ENCODE results near the gene ADAMTS4. TPM values are rescaled to one million over a fixed set of nuclear protein-coding genes. Genes with fewer than 3 reads are reported as not detected.
A peak's percentile ranks its signal among the peaks of the same experiment; 100 is the strongest.

ADAMTS4 gene
- total and polyA plus RNA-seq, 9 of the 15 experiments (the other 6 are each of a cell fraction or from before 2014, with no cell fraction given), result 0.07 to 3.7 (median 0.41) TPM

DNA sequence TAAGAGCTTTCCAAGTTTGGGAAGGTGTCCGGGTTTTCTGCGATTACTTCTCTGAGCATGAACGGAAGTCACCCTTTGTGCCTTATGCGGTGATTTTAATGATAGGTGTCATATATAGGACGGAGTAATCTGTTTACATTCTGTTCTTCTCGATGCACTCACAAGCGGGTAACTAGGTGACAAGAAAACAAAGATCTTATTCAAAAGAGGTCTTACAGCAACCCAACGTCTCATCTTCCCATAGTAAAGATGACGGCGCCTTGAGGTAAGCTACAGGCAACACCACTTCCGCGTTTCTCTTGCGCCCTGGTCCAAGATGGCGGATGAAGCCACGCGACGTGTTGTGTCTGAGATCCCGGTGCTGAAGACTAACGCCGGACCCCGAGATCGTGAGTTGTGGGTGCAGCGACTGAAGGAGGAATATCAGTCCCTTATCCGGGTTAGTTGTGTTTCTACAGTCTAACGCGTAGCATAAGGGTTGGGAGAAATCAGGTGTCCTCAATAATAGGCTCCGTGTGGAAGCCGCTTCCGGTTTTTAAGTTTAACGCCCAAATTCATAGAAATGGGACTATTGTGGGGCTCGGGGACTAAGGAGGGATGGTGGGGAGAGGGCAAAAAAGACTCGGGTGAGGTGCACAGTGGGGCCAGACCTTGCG lies 45.0 kb downstream of the ADAMTS4 start, which contains the start of gene UFC1 (continued):
- TF ChIP-seq MXI1 (IDR thresholded peaks at IDR 0.05; ENCODE audit: low read depth, low read length) (no peak), ZNF511 (CRISPR knock-in tag; IDR thresholded peaks at IDR 0.05) (no peak), ZNF740 (CRISPR knock-in tag; IDR thresholded peaks at IDR 0.05) (no peak), ZNF740 (tag; IDR thresholded peaks at IDR 0.05) (no peak; a peak in 1 of 4 replicates), MAFG (tag; conservative IDR thresholded peaks at IDR 0.05) (no peak), E2F6 (IDR thresholded peaks at IDR 0.05; ENCODE audit: borderline replicate concordance in 1 of 2, extremely low read depth in 1 of 2, insufficient read depth in 1 of 2, insufficient read length in 1 of 2, low read depth in 1 of 2, low read length in 1 of 2, poor library complexity in 1 of 2, severe bottlenecking in 1 of 2) (no peak), PHF20 (IDR thresholded peaks at IDR 0.05; ENCODE audit: partially characterized antibody) (peak; percentile 94), PHF21A (IDR thresholded peaks at IDR 0.05; ENCODE audit: borderline replicate concordance, low read depth) (no peak), ZNF239 (CRISPR knock-in tag; IDR thresholded peaks at IDR 0.05) (no peak; the same call in none of the 2 replicates), ZNF444 (CRISPR knock-in tag; IDR thresholded peaks at IDR 0.05) (no peak), TBP (optimal IDR thresholded peaks at IDR 0.05; ENCODE audit: low read depth, low read length) (peak; percentile 97), ZNF785 (CRISPR knock-in tag; IDR thresholded peaks at IDR 0.05) (no peak), ARID2 (IDR thresholded peaks at IDR 0.05) (no peak), TEAD1 (CRISPR knock-in tag; IDR thresholded peaks at IDR 0.05) (peak; percentile 34 to 84; a peak in 1 of 4 replicates), CREB3 (tag; conservative IDR thresholded peaks at IDR 0.05; ENCODE audit: low read depth) (peak; percentile 71), RNF219 (CRISPR knock-in tag; IDR thresholded peaks at IDR 0.05) (no peak), ZSCAN32 (CRISPR knock-in tag; IDR thresholded peaks at IDR 0.05) (no peak), ZZZ3 (IDR thresholded peaks at IDR 0.05) (no peak), ZFP1 (CRISPR knock-in tag; IDR thresholded peaks at IDR 0.05) (no peak), STAG1 (CRISPR knock-in tag; IDR thresholded peaks at IDR 0.05; ENCODE audit: borderline replicate concordance) (no peak), ELF4 (CRISPR knock-in tag; IDR thresholded peaks at IDR 0.05) (peak; percentile 87), GATAD2B (IDR thresholded peaks at IDR 0.05; ENCODE audit: borderline replicate concordance) (0 out of 2 replicates have a peak, but pooled peaks have one; percentile 29)
